Measurements from ENCODE around the gene NAA60. TPM values are rescaled to one million over a fixed set of nuclear protein-coding genes. Genes with fewer than 3 reads are reported as not detected.

Gene NAA60
- total and polyA plus RNA-seq, 9 donors = 16.6 to 106 (median 40.8) TPM

GRCh38 chr16:3454631-3455147 is 11.2 kb downstream of the NAA60 start:
- no peak overlapping the region for H3K27ac ChIP-seq
- no peaks in the 10 kb centered on the region for H3K36me3 ChIP-seq
- intact Hi-C loops (cut with DNase I) = no loop called here
- H3K9me3 ChIP-seq = no peaks in the 10 kb centered on the region
- DNase-seq = no peak
- no peaks in the 10 kb centered on the region for H3K27me3 ChIP-seq
- TF ChIP-seq POLR2A (IDR thresholded peaks at IDR 0.05) (no peak), EP300 (IDR thresholded peaks at IDR 0.05) (no peak), CTCF (IDR thresholded peaks at IDR 0.05) (no peak)
- no peak overlapping the region for H3K4me3 ChIP-seq
- peaks cover 8% of the 10 kb centered on the region for H3K4me1 ChIP-seq (ENCODE audit: insufficient read depth)
- 72 to 80% (median 76%) methylated on average over 10 of the region's 10 CpGs for WGBS, 3 donors

- intact Hi-C loops (cut with DNase I) = no loop called here
- TF ChIP-seq POLR2A (IDR thresholded peaks at IDR 0.05) (peak; percentile 63), CTCF (IDR thresholded peaks at IDR 0.05) (peak; percentile 31 to 62 (median 55)), EP300 (IDR thresholded peaks at IDR 0.05) (no peak)
- Histone ChIP-seq H3K27ac (peak overlapping the region; percentile 75 to 95), H3K9me3 (no peaks in the 10 kb centered on the region), H3K4me3 (peak overlapping the region; percentile 71), H3K27me3 (no peaks in the 10 kb centered on the region), H3K4me1 (ENCODE audit: insufficient read depth) (peaks cover 11% of the 10 kb centered on the region), H3K36me3 (no peaks in the 10 kb centered on the region)
- DNase-seq = peak; percentile 86 to 94 (median 90)
- WGBS, 3 donors = 1% methylated on average over 55 to 82 of the region's 83 CpGs
Measured at GRCh38 chr16:3457434-3458252, 14.2 kb downstream of the NAA60 start.

- Histone ChIP-seq H3K4me3 (peak overlapping the region; percentile 71), H3K27me3 (no peaks in the 10 kb centered on the region), H3K27ac (peak overlapping the region; percentile 75 to 95), H3K4me1 (ENCODE audit: insufficient read depth) (peaks cover 11% of the 10 kb centered on the region), H3K36me3 (no peaks in the 10 kb centered on the region), H3K9me3 (no peaks in the 10 kb centered on the region)
- intact Hi-C loops (cut with DNase I) = no loop called here
- TF ChIP-seq POLR2A (IDR thresholded peaks at IDR 0.05) = no peak
- no peak for TF ChIP-seq EP300 (IDR thresholded peaks at IDR 0.05)
- TF ChIP-seq CTCF (IDR thresholded peaks at IDR 0.05) = no peak
- peak; percentile 25 to 64 (median 51) for DNase-seq
- 1% methylated on average over 47 of the region's 47 CpGs for WGBS, 3 donors
Measured at GRCh38 chr16:3458278-3458851, 14.9 kb downstream of the NAA60 start.

GRCh38 chr16:3458852-3459361 is 15.4 kb downstream of the NAA60 start:
- H3K4me1 ChIP-seq (ENCODE audit: insufficient read depth) = peaks cover 11% of the 10 kb centered on the region
- intact Hi-C loops (cut with DNase I) = no loop called here
- DNase-seq = peak in 1 of 5 donors; percentile 10
- TF ChIP-seq CTCF (IDR thresholded peaks at IDR 0.05) (no peak), EP300 (IDR thresholded peaks at IDR 0.05) (no peak), POLR2A (IDR thresholded peaks at IDR 0.05) (no peak)
- H3K9me3 ChIP-seq = no peaks in the 10 kb centered on the region
- peak overlapping the region; percentile 71 for H3K4me3 ChIP-seq
- no peaks in the 10 kb centered on the region for H3K36me3 ChIP-seq
- WGBS, 3 donors = 2 to 3% (median 3%) methylated on average over 10 of the region's 10 CpGs
- peak overlapping the region; percentile 75 to 95 for H3K27ac ChIP-seq
- no peaks in the 10 kb centered on the region for H3K27me3 ChIP-seq
